GM18502 (cell line): ENCODE measurements around the gene RFT1.

Experiments used
- ATAC-seq: cut with Tn5 transposase; IDR thresholded peaks from one replicate; pipeline ENCODE4 v1.9.1; 2021; ENCODE audit warnings: mild to moderate bottlenecking; ENCODE audit not compliant: unreplicated experiment, poor library complexity

Gene RFT1

GRCh38 chr3:53164911-53165310 is 34.7 kb upstream of the RFT1 start:
- ATAC-seq = no peak

DNA sequence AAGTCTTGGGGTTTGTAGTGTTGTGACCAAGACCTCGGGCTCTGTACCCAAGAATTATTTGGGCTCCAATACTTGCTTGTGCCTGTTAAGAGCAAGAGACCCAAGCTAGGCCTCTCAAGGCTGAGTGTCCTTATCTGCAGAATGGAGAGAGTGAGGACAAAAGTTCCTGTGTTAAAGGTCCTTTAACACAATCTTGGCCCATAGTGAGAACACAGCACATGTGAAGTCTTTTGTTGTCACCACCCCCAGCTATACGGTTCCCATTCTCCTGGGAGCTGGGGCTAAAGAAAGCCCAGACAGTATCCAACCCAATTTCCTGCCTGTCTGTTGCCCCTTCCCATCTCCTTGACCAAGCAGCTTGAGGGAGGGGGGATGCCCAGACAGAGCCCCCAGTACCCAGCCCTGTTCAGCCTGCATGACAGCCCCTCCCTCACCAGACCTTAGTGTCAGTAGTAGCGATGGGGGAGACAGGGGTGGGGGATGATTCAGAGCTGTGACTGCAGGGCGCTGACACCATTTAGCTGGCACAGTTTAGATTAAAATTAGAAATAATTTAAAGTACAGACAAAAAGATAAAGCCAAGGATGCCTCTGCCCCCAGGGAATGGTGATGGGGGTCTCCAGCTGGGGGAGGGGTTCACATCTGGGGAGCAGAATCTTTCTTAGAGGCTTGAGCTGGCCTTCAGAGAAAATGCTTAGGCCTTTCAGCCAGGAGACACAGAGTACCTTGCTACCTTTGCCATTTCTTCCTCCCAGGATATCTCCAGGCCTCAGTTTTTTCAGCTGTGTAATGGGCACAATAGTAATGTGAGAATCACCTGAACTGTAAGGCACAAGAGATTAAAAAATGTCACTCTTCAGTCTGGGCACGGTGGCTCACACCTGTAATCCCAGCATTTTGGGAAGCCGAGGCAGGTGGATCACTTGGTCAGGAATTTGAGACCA is 33.5 kb upstream of the RFT1 start:
- no peak for ATAC-seq

DNA sequence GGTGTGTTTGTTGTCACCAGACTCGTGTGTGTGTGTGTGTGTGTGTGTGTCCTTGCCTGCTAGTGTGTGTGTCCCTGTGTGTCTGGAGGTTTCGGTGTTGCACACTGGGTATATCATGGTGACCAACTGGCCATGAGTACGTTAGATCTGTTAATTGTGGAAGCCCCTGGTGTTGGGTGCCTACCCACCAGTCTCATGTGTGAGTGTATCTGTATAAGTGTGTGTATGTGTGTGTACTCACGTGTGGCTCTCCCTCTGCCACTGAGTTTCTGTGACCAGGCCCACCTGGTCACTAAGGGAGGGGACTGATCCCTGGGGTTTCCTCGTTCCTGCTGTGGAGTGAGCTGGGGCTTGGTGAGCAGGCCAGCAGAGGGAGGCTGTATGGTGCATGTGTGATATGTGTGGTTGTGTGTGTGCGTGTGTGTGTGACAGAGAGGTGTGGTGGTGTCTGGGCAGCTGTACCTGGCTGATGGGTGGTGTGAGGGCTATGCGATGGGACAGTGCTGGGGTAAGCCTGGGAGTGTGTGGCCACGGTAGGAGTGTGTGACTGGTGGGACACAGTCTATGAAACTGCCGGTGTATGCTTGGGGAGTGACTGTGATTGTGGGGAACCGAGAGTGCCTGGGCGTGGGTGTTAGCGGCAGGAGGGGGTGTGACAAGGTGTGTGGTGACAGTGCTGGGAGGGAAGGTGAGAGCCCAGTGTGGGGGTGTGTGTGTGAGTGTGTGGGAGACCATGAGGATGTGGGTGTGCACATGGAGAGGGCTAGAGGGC is 32.6 kb upstream of the RFT1 start:
- peak; percentile 39 for ATAC-seq

- peak; percentile 29 for ATAC-seq
These were observed 31.8 kb upstream of the RFT1 start for GRCh38 chr3:53161820-53162671.

GRCh38 chr3:53161450-53161819 is 31.2 kb upstream of the RFT1 start:
- ATAC-seq = no peak

GRCh38 chr3:53160660-53161449 is 30.6 kb upstream of the RFT1 start, which contains the start of gene PRKCD:
TSS of gene PRKCD (plus strand) at chr3:53161209. CDS start at chr3:53178423, 17,214 bp downstream.
- ATAC-seq = peak; percentile 52

GRCh38 chr3:53160061-53160659 is 29.9 kb upstream of the RFT1 start:
- no peak for ATAC-seq

DNA sequence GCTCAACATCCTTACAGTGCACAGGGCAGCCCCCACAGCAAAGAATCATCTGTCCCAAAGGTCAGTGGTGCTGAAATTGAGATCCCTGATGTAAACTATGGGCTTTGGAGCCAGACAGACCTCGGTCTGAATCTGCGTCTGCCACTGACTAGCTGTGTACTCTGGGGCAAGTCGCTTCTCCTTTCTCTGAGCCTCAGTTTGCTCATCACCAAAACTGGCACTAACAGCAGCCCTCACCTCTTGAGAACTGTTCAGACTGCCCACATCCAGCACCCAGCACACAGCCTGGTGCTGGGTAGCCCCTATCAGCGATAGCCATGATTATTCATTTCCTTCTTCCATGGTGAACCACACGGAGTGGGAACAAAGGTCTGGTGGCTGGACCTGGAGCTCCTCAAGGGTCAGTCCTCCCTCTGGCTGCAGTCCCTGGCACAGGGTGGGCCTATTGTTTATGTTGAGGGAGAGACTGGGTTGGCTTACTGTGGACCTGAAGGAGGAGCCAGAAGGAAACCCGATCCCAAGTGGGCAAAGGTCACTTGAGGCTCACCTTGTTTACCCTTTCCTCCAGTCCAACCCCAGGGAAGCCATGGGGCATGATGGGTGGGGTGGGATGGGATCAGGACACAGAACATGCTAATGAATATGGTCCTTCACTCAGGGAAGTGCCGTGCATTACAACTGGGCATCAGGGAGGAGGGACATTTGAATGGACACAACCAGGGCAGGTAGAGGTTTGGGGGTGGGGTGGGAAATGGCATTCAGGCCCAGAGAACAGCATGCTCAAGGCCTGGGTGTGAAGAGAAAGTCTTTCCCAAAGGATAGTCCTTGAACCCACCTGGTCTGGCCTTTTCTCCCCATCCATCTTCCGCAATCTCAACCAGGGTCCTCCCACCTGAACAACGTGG is 29.2 kb upstream of the RFT1 start:
- no peak for ATAC-seq

DNA sequence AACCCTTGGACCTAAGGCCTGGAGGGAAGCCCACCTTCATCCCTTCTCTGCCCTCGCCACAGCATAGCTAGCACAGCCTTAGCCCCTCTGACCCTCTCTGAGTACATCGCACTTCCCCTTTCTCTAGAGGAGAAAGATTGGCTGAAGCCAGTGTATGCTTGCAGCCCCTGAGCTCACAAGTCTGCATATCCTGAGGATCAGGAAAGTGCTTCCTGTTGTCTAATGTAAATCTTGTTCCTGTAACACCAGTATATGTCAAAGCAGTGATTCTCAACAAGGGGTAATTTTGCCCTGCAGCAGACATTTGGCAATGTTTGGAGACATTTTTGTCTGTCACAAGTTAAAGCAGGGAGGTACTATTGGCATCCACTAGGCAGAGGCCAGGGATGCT is 28.5 kb upstream of the RFT1 start:
- no peak for ATAC-seq

DNA sequence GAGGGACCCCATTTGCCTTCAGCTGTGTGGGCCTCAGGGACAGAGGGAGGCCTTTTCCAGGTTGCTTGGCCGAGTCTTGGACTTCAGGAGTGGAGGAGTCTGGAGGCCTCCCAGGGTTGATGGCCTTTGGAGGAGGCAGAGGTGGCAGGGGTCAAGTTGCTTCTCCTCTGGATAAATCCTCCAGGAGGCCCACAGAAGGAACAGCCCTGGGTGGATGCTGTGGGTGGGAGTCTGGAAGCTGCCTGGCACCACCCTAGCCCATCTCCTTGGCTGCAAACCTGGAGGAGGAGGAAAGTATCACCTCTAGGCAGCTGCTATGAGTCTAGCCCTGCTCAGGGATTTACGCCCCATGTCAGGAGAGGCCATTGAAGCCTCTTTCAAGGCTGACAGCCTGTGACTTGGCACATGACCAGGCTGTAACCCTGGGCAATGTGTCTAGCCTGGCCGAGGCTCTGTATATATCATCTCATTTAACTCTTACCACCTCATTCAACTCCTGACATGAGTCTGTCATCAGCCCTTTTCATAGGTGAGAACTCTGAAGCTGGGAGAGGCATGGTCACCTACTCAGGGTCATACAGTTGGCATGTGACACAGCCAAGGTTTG is 27.8 kb upstream of the RFT1 start:
- no peak for ATAC-seq

DNA sequence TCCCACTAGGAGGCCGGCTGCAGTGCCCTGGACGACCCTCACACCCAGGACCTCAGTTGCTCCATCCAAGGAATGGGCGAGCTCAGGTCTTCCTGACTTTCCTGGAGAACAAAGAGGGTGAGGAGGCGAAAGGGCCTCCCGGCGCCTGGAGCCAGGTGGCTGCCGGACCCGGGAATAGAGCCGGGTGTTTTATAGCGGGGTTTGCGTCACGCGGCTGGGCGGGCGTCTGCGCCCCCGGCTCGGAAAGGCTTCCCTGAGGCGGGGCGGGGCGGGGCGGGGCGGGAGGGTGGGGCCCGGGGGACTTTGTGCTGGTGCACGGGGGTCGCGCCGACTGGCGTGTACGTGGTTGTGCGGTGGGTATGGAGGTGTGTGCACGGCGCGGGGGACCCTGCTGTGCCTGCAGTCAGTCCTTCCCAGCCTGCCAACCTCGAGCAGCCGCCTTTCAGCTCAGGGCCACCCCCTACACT is 26.2 kb upstream of the RFT1 start:
- ATAC-seq = no peak

DNA sequence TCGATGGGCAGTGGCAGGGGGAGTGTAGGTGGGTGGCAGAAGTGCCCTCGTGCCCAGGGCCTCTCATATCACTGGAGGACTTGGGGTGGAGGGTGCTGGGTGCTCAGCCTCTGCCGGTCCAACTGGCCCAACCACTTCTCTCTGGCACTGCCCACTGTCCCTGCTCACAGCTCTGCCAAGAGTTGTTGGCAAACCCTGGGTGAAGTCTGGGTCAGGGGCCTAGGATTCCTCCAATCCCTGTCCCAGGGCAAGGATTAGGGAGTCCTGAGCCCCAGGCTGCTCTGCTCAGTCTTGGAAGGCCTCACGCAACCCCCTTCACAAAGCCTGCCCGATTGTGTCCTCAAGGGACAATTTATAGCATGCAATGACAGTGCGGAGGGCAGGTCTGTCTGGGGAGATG is 25.5 kb upstream of the RFT1 start:
- no peak for ATAC-seq

DNA sequence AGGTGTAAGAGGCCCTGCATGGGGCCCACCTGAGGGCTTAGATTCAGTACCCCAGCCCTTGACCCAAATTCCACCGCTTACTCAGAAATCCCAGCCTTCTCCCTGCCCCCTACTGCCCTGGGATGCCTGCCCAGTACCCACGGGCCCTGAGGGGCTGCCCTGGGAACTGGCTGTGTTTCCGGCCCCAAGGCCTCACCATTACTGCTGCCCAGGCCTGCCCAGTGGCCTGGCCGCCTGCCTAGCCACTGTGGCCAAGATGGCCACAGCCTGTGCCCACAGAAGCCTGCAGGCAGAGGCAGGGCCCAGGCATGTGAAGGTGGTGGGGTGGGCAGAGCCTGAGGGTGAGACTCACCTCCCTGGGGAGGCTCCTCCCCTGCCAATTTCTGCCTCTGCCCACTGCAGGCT is 24.6 kb upstream of the RFT1 start:
- ATAC-seq = no peak

GRCh38 chr3:53153980-53154379 is 23.7 kb upstream of the RFT1 start:
- no peak for ATAC-seq

DNA sequence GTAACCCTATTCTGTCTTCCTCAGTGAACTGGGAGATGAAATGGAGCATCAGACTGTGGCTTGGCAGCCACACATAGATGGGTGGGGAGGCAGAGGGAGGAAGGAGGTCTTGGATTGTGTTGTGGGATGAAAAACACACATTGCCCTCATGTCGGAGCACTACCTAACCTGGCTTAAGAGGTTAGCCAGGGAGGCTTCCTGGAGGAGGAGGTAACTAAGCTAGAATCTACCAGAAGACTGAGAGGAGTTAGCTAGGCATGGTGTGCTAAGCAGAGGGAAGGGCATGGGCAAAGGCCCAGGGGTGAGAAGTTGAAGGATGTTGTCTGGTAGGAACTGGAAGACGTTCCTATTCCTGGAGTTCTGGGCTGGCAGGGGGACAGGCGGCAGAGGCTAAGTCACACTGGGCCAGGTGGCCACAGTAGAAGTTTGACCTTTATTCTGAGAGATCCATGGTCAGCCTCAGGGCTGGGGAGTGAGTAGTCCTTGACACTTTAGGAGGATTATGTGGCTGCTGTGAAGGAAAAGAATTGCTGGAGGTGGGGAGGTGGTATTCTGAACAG is 23.1 kb upstream of the RFT1 start:
- ATAC-seq = no peak

DNA sequence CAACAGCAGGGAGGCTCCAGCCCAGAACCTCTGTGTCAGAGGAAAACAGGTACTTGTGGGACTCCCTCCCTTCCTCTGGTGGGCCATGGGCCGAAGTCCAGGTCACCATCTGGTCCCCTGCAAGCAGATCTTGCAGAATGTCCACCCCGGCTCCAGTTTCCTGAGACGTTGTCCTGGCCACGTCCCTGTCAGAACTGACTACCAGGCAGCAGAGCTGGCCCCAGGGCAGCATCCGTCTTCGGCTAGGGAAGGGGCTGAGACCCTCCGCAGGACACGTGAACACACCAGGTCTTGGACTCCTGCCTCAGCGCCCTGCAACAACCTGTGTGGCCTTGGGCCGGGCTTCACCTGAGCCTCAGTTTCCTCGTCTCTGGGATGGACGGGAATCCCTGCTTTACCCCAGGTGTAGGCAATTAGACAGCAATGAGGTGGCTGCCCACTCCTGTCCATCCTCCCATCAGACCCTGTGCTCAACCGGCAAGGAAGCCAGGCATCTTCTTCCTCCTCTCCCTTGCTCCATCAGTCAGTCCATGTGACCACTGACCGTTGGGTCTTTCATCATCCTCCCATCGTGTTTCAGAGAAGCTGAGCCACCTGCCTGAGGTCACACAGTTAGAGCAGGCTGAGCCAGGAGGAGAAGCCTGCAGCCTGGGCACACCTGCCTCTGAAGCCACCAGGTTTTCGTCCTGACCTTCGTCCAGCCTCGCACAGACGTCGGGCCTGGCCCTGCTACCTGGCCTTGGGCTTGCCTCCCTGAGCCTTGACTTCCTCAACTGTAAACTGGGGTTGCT is 21.8 kb upstream of the RFT1 start:
- no peak for ATAC-seq

DNA sequence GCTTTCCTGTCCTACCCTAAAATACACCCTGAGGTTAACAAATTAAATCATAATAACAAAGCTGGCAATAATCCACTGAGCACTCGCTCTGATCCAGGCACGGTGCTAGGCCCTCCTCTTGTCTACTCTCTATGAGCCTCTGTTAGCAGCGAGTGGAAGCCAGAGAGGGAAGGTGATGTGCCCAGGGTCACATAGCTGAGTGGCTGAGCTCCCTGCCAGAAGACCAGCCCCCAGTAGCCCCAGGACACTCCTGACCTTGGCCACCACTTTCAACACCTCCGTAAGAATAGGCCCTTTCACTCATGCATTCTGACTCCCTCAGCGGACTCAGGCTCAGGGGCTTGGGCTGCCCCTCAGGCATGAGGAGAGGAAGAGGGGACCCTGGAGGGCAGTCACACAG is 21.2 kb upstream of the RFT1 start:
- ATAC-seq = no peak
